HG03025 (cell line): ENCODE results near the gene S100A8.
"Not testable (repeated sequence)": the region's sequence is repeated elsewhere in the genome, so short reads cannot be mapped to it uniquely, and the experiment has no call there.

ENCODE experiments used
- ATAC-seq: cut with Tn5 transposase; IDR thresholded peaks from one replicate; pipeline ENCODE4 v1.9.1; 2021; ENCODE audit warnings: mild to moderate bottlenecking, moderate library complexity; ENCODE audit not compliant: unreplicated experiment, low FRiP score

Gene S100A8

DNA sequence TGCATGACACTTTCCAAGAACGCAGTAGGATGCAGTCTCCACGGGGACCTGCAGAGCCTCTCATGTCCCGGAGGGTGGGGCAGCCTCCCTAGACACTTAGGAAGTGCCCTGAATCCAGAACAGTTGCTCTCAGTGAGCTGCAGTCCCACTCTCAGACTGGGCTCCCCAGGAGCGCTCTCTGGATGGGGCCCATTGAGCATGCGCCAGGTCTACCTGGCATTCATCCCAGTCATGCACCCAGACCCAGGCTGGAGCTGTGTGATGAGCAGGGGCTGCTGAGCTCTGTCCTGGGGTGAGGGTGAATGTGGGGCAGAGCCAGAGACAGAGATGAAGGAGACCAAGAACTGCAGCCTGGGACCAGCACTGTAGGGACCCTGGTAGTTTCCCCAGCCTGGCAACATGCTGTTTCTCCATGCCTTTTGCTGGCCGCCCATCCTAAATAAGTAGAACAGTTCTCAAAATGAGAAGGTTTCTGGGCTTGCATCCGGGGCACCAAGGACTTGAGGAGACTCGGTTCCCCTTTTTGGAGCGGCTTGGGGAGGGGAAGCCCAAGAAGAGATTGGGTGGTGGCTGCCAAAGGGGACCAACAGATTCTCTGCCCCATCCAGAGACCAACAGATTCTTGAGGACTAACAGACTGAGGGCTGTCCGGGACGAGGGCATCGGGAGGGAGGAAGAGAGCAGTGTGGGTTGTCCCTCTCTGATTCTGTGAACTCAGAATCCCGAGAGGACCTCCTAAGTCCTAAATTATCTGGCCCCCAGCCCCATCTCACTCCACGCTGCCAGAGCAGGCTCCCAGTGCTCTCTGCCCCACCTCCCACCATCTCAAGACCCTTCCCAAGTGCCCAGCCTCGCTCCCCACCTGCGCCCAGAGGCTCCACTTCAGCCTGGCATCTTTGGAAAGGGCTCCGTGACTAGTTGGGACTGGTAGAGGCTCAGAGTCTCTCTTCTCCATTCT is 41.2 kb downstream of the S100A8 start:
- ATAC-seq, result no peak

- no peak for ATAC-seq
Measured at GRCh38 chr1:153348511-153349362, 42.1 kb downstream of the S100A8 start, which contains the start of gene PGLYRP4. Gene PGLYRP4 (minus strand): TSS chr1:153348841. CDS start chr1:153347932, 909 bp downstream.

DNA sequence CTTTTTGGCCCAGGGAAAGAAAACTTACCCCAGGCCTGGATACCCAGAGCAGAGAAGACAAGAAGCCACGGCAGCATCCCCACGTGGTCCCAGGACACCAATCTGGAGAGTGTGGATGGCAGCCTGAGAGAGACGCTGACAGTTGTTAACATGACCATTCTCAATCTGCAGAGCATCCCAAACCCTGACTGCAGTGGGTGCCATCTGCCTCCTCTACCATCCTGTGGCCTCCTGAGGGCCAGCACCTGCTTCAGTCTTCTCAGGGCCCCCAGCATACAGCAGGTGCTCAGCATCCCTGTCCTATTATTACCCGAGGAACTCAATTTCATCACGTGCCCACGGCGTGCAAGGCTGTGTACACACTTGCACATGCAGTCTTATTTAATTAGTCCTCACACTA is 43.0 kb downstream of the S100A8 start:
- no peak for ATAC-seq

DNA sequence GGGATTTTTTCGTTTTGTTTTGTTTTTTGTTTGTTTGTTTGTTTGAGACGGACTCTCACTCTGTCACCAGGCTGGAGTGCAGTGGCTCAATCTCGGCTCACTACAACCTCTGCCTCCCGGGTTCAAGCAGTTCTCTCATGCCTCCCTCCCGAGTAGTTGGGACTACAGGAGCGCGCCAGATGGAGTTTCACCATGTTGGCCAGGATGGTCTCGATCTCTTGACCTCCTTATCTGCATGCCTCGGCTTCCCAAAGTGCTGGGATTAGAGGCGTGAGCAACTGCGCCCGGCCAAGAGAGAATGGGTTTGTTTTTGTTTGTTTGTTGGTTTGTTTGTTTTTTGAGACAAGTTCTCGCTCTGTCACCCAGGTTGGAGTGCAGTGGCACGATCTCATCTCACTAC is 43.8 kb downstream of the S100A8 start:
- not testable (repeated sequence) for ATAC-seq

- no peak for ATAC-seq
Measured at GRCh38 chr1:153346077-153346723, 44.7 kb downstream of the S100A8 start.

- no peak for ATAC-seq
Measured at GRCh38 chr1:153345187-153346076, 45.4 kb downstream of the S100A8 start.

- no peak for ATAC-seq
Measured at GRCh38 chr1:153344718-153345025, 46.2 kb downstream of the S100A8 start.

DNA sequence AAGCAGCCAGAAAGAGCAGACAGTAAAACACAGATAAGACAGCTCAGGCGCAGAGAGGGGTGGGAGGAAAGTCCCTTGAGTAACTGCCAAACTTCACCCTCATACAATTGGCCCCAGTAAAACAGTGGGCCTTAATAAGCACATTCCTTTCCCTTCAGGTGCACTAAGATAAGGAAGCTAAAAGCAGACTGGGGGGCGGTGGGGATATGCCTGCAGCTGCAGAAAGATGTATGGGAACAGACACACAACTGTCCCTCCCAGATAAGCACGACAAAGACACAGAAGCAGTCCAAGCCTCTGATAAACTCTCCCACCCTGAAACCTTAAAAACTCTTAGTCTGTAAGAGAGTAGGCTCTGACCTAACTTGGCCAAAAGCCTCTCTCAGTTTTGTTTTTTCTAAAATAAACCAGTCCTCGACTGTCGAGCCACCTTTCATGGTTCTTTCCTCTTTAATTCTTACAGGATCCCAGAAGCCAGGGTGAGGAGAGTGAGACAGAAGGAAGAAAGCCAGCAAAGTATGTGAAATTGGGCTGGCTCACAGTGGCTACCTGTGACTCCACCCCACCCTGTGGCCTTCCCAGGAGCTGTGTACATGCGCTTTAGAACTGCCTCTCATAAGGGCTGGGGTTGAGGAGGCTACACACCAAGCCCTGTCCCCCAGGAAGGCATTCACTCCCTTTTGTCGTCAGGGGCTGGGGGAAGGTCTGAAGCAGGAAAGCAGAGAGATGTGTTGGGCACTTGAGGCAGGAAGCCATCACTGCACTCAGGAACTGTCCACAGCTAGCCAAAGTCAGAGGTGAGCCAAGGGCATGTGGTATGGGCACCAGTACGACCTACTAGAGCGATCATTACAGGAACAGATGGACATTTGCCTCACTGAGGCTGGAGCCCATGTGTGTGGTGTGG is 46.8 kb downstream of the S100A8 start:
- no peak for ATAC-seq

DNA sequence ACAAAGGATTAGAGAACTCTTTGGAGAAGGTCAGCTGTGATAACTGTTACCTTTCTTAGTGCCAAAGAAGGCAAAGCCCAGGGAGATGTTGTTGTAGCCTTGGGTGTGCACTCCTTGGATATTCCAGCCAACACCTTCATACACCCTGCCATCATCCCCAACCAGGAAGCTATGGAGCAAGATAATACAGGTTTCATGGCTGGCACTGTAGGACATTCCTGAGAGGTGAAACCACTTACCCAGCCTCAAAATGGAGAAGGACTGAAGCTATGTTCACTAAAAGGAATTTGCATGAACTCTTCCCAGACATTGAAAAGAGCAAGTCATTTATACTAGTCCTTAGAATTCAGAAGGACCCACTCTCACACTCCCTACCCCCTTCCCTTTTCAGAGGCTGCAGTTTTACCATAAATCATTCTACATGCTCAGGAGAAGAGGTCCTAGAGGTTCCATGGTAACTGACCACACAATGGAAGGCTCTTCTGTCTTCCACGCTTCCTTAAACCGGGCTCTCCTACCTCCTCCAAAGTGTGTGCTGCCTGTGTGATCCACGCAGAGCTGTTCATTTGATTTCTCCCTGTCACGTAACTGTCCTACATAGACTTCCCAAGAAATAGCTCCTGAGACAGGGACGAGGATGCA is 47.7 kb downstream of the S100A8 start:
- ATAC-seq, result no peak

GRCh38 chr1:153342178-153342577 is 48.7 kb downstream of the S100A8 start:
- ATAC-seq, result no peak

- ATAC-seq, result no peak
Measured at GRCh38 chr1:153341431-153341934, 49.4 kb downstream of the S100A8 start.

DNA sequence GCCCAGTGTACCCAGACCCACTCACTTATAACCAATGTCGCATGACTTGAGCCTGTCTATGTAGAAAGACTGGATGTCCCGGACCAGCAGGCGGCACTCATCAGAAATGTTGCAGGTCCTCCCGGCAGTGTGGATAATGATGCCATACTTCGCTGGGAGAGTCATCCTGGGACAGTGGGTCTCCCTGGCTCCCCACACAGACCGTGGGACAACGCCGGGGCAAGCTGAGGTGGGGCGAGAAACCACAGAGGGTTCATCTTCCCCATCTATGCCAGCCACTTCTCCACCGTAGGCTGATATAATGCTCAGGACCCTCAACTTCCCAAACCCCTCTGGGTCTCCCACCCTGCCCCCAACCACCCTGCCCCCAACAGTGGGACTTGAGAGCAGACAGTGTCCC is 50.5 kb downstream of the S100A8 start:
- ATAC-seq, result no peak
